Measurements from ENCODE around the gene SPATS1.

Gene SPATS1, protein sequence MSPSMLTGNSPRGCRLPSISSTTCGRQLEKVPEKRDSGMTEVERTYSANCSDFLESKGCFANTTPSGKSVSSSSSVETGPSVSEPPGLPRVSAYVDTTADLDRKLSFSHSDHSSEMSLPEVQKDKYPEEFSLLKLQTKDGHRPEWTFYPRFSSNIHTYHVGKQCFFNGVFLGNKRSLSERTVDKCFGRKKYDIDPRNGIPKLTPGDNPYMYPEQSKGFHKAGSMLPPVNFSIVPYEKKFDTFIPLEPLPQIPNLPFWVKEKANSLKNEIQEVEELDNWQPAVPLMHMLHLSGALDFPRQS

DNA sequence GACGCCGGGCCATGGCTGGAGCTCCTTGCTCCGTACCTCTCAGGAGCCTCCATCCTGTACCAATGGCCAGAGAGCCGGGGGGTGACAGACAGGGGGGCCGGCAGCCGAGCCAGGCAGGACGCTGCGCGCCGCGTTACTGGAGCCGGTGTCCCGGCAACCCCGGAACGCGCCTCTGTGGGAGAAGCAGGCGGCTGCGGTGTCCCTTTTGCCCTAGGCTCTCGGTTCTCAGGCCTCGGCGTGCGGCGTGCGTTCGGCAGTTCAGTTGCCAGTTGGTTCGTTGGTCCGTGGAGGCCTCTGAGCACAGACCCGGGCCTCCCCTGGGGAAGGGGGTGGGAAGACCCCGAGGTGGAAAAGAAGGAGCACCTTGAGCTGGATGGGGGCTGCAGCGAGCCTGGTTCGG lies at the start of gene SPATS1:
Gene SPATS1, plus strand, starts transcription at position 162 of the 400 bp plus-strand sequence. CDS start 446 bp downstream, outside the sequence.
- TF ChIP-seq GATA2 (IDR thresholded peaks at IDR 0.05; ENCODE audit: low read depth, low read length): no peak
- TF ChIP-seq GATA3 (IDR thresholded peaks at IDR 0.05; ENCODE audit: low read depth, low read length): no peak

DNA sequence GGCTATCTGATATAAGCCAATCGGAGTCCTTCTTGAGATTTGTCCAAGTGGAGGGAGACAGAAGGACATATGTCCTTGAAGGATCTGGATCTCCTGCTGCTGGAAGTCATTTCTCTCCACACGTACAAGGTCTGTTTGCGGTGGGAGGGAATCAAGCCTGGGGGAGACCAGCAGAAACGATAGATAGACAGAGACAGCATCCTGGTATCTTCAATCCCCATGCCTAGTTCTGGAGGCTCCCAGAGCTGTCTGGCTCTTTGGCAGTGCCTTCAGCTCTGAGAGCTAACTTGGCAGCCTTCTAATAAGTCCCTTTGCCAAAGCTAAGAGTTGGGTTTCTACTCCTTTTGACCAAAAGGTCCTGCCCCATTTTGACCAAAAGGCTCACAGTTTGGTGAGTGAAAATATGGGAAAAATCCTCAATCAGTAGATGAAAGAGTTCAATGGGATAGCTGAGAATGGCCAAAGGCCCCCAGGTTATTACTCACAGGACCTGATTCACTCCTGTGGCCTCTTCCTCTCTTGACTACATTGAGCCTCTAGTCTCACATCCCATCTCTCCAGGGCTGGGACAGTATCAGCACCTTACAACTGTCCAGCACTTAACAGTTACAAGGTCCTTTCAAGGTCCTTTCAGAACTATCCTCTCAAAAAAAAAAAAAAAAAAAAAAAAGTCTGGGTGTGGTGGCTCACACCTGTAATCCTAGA lies 49.6 kb upstream of the SPATS1 start:
- no peak for TF ChIP-seq GATA2 (IDR thresholded peaks at IDR 0.05; ENCODE audit: low read depth, low read length)
- TF ChIP-seq GATA3 (IDR thresholded peaks at IDR 0.05; ENCODE audit: low read depth, low read length): no peak

DNA sequence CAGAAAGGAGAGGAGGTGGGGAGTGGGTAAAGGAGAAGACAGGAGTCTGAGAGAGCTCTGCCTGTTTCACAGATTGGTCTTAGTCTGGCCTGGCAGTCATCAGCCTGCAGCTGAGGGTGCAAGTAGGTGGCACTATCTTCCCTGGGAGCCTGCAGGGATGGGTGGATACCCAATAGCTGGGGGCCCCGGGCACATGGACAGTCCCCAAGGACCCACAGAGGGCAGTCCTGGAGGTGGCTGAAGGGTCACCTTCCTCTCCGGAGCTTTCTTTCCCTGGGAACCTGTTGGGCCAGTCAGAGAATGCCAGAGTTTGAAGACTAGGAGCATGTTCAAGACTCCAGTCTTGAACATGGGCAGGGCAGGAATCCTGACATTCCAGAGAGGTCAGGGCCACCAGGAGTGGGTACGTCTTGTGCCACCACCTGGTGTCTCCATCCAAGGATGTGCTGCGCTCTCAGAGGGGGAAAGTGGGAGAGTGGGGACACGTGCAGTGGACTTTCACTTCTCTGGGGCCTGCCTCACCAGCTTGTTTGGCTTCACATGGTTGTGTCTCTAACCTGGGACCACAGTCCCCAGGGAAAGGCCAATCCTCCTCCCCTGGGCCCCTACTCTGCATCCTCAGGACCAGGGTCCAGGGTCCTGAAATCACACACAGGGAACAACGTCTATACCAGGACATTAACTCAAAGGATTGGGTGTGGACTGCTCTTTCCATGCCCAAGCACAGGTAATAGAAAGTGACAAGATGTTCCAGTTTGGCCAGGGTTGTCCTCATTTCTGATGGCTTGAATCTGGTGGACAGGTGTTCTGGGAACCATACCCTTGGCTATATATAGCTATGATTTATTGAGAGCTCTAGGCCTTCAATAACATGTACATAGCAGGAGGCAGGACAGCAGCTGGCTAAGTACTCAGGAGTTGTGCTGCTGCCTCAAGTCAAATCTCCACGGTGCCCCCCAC lies 47.3 kb upstream of the SPATS1 start:
- TF ChIP-seq GATA3 (IDR thresholded peaks at IDR 0.05; ENCODE audit: low read depth, low read length) (no peak), GATA2 (IDR thresholded peaks at IDR 0.05; ENCODE audit: low read depth, low read length) (no peak)

DNA sequence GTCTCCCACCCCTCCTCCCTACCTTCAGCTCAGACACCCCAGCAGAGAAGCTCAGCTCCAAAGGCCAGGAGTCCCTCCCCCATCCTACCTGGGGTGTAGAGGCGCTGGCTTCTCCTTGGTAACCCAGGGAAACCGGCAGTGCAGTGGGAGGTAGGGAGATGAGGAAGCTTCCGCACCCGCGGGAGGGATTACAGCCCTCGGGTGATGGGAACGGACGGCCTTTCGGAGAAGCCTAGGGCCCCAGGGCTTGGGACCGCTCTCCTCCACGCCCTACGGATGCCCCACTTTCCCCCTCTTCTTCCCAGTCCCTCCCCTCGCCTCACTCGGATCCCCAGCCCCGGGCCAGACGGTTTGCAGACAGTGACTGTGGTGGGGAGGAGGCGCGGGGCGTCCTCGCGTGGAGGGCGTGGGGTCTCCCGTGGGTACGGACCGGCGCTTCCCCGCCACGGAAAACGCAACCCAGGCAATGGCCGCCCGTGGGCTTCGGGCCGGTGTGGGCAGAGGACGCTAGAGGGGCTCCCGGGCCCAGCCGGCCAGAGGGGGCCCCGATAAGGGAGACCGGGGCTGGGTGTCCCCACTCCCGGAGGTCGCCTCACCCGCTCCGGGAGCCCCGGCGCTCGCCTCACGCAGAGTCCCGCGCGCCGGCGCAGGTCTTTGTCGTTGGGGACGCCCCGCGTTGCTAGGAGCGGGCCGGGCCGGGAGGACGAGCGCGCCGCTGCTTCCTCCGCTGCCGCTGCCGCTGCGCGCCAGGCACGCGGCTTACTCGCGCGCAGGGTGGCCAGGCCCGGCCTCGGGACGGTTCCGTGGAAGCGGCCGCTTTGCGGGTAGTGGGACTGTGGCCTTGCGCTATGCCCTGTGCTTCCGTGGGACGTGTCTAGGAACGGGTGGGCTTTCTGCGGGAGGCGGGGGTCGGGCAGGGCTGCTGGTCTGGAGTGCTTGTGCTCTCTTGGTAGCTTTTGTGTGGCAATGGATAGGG lies 45.1 kb upstream of the SPATS1 start:
- TF ChIP-seq GATA2 (IDR thresholded peaks at IDR 0.05; ENCODE audit: low read depth, low read length): no peak
- no peak for TF ChIP-seq GATA3 (IDR thresholded peaks at IDR 0.05; ENCODE audit: low read depth, low read length)

DNA sequence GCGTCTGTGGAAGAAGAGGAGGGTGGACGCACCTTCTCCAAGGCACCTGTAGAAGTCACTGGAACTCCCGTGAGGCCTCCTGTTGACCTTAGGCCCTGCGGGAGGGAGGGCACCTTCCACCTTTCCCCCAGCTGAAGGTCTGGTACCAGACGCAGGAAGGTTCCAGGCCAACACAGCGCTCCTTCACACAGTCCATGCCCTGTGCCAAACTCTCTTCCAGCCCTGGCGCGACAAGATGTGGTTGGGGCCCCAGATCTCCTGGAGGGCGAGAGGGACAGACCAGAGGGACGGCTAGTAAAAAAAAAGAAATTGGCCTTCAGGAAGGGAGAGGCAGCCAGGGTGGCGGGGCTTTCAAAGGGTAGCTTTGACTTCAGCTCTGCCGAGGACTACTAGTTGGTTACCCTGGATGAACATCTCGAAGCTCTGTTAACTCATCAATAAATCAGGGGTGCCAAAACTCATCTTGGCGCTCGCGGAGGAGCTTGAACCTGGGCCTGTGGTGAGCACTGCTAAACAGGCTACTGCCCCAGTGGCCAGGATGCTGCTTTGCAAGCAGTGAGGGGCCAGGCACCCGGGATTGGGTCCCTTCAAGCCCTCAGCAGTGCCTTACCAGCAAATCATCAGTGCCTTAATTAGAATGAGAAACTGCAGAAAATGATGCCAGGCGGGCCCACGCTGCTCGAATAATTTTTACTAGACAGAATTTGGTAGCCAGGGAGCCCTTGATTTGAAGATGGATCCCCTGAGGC lies 44.2 kb upstream of the SPATS1 start:
- TF ChIP-seq GATA3 (IDR thresholded peaks at IDR 0.05; ENCODE audit: low read depth, low read length): no peak
- TF ChIP-seq GATA2 (IDR thresholded peaks at IDR 0.05; ENCODE audit: low read depth, low read length): no peak

DNA sequence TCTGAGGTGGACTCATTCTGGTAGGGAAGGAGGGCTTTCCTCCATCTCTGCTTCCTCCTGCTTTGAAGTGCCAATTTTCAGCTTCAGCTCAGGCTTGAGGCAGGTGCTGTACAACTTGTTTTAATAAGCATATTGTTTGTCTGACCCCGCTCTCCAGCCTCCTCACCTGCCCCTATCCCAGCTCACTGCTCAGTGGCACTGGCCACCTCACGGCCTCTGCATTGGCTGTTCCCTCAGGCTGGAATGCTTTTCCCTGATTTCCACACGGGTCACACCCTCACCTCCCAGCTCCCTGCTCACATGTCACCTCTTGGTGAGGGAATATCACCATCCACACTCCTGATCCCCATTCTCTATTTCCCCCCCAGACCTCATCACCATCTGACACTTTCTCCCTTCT lies 43.6 kb upstream of the SPATS1 start:
- TF ChIP-seq GATA3 (IDR thresholded peaks at IDR 0.05; ENCODE audit: low read depth, low read length) (no peak), GATA2 (IDR thresholded peaks at IDR 0.05; ENCODE audit: low read depth, low read length) (no peak)

DNA sequence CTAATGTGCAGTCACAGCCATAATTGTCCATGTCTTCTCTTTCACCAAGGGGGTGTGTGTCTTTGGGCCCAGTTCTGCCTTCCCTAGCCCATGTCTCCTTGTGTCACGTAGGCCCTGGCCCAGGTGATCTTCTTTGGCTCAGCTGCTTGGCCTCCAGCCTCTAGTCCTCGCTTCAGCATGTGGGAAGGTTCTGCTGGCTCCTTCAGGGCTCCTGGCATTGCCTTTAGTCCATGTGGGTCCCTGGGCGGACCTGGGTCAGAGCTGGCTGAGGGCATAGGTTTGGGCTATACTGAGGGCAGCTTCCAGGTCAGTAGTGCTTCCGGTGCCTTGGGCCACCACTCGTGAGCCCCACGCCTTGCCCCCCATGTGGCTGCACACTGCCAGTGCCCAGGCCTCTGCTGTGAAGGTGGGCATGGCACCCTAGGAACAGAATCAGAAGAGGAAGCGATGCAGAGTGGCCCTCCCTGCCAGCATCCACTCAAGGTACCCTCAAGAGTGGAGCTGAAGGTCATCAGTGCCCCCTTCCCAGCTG lies 42.1 kb upstream of the SPATS1 start:
- no peak for TF ChIP-seq GATA2 (IDR thresholded peaks at IDR 0.05; ENCODE audit: low read depth, low read length)
- TF ChIP-seq GATA3 (IDR thresholded peaks at IDR 0.05; ENCODE audit: low read depth, low read length): no peak

DNA sequence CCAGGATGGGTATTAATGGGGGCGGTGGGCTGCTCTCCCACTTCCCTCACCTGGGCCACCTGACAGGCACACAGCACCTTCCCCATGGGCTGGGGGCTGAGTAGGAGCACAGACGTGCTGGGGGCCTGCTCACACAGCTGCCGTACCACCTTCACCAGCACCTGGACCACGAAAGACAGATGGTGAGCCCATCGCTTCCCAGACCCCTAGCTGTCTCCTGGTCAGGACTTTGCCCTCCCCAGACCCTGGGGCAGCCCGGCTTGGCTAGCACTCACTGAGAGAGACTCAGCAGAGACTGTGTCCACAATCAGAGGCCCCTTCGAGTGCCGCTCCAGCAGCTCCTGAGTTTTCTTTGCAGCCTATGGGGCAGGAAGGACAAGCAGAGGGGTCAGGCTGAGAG lies 41.3 kb upstream of the SPATS1 start:
- no peak for TF ChIP-seq GATA3 (IDR thresholded peaks at IDR 0.05; ENCODE audit: low read depth, low read length)
- no peak for TF ChIP-seq GATA2 (IDR thresholded peaks at IDR 0.05; ENCODE audit: low read depth, low read length)

DNA sequence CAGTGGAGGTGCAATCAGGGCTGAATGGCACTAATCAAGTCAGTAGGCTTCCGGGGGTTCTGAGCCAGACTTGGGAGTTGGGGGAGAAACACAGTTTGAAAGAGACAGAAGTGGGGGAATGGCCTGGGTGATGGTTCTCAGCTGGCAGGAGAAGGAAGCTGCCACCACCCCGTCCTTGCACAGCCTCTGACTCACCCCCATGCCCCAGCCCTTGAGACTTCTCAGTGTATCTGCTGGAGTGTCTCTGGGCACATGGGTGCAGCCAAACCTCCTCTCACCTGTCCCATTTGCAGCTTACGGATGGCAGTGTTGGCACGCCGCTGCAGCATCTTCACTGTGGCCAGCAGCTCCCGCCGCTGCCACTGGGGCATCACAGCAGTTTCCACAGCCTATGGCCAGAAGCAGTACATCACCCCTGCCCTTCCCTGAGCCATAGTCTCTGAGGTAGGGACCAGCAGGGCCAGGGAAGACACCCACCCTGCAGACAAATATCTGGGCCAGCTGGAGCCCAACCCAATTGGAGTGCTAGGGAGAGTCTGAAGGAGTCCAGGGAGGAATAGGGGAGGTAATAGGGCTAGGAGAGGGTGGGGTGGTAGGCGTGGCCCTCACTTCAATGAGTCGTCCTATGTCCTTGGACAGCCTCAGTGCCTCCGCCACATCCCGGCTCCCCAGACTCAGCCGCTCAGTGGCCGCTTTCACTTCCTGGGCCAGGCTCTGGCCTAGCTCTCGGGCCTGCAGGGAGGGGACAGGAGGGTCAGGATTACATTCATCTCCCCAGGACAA lies 40.5 kb upstream of the SPATS1 start:
- no peak for TF ChIP-seq GATA2 (IDR thresholded peaks at IDR 0.05; ENCODE audit: low read depth, low read length)
- no peak for TF ChIP-seq GATA3 (IDR thresholded peaks at IDR 0.05; ENCODE audit: low read depth, low read length)

DNA sequence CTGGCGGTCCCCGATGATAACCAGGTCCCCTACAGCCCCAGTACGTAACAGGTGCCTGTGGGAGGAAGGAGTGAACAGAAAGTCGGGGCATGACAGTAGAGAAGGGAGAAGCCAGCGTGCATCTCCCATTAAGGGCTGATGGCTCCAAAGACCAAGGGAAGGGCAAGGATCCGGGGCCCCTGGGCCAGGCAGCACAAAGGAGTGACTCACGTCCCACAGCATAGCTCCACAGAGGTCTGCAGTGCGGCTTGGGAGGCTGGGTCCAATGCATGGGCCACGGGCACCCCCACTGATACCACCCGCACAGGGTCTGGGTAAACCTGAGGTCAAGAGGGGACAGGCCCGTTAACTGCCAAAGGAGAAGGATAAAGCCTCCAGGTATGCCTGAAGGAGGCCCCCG lies 39.6 kb upstream of the SPATS1 start:
- no peak for TF ChIP-seq GATA2 (IDR thresholded peaks at IDR 0.05; ENCODE audit: low read depth, low read length)
- no peak for TF ChIP-seq GATA3 (IDR thresholded peaks at IDR 0.05; ENCODE audit: low read depth, low read length)

DNA sequence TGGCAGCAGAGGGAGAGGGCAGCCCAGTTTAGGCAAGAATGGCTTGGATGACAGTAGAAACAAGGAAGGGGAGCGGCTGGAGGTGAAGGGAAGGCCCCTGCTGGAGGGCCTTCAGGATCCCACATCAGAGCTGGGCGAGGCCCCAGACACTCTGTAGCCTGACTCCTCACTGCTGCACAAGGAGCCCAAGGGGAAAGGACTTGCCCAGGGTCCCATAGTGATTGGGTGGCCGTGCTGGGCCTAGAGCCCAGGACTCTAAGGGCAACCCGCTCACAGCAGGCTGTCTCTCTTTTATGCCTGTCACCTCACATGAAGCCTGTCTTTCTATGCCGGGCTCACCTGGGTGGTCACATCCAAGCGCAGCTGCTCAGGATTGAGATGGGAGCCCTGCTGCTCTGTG lies 38.6 kb upstream of the SPATS1 start:
- TF ChIP-seq GATA3 (IDR thresholded peaks at IDR 0.05; ENCODE audit: low read depth, low read length) (no peak), GATA2 (IDR thresholded peaks at IDR 0.05; ENCODE audit: low read depth, low read length) (no peak)
